EL (cell line): ENCODE results near the gene B3GALNT2.
"Not testable (repeated sequence)": the region's sequence is repeated elsewhere in the genome, so short reads cannot be mapped to it uniquely, and the experiment has no call there.

ENCODE experiments used
- DNase-seq: peaks from one replicate; pipeline ENCODE4 v3.0.0-alpha.2; 2016

Gene B3GALNT2

GRCh38 chr1:235503403-235504121 is 690 bp downstream of the B3GALNT2 start:
- peak; percentile 63 for DNase-seq

GRCh38 chr1:235502601-235503402 is 1.4 kb downstream of the B3GALNT2 start:
- peak; percentile 29 for DNase-seq

- peak; percentile 47 for DNase-seq
Observed at GRCh38 chr1:235500971-235501540, 3.2 kb downstream of the B3GALNT2 start.

- no peak for DNase-seq
Observed at GRCh38 chr1:235495551-235495950, 8.7 kb downstream of the B3GALNT2 start.

GRCh38 chr1:235495030-235495429 is 9.2 kb downstream of the B3GALNT2 start:
- no peak for DNase-seq

GRCh38 chr1:235494531-235494930 is 9.7 kb downstream of the B3GALNT2 start:
- no peak for DNase-seq

- DNase-seq = no peak
Observed at GRCh38 chr1:235491644-235492043, 12.6 kb downstream of the B3GALNT2 start.

- DNase-seq = no peak
Observed at GRCh38 chr1:235486321-235486720, 17.9 kb downstream of the B3GALNT2 start.

- no peak for DNase-seq
Observed at GRCh38 chr1:235485558-235485957, 18.7 kb downstream of the B3GALNT2 start.

- no peak for DNase-seq
Observed at GRCh38 chr1:235483090-235483489, 21.2 kb downstream of the B3GALNT2 start.

- DNase-seq = no peak
Observed at GRCh38 chr1:235473806-235474205, 30.4 kb downstream of the B3GALNT2 start.

- no peak for DNase-seq
Observed at GRCh38 chr1:235470741-235471439, 33.4 kb downstream of the B3GALNT2 start.

- not testable (repeated sequence) for DNase-seq
Observed at GRCh38 chr1:235469897-235470296, 34.4 kb downstream of the B3GALNT2 start.

- peak; percentile 73 for DNase-seq
Observed at GRCh38 chr1:235468970-235469369, 35.3 kb downstream of the B3GALNT2 start.

- DNase-seq = no peak
Observed at GRCh38 chr1:235468004-235468403, 36.2 kb downstream of the B3GALNT2 start.

- DNase-seq = no peak
Observed at GRCh38 chr1:235465066-235465465, 39.2 kb downstream of the B3GALNT2 start.

GRCh38 chr1:235462832-235463231 is 41.4 kb downstream of the B3GALNT2 start:
- not testable (repeated sequence) for DNase-seq

- DNase-seq = no peak
Observed at GRCh38 chr1:235461954-235462353, 42.3 kb downstream of the B3GALNT2 start.

GRCh38 chr1:235460770-235461169 is 43.5 kb downstream of the B3GALNT2 start:
- DNase-seq = no peak

GRCh38 chr1:235457856-235458255 is 46.4 kb downstream of the B3GALNT2 start:
- not testable (repeated sequence) for DNase-seq

- no peak for DNase-seq
Observed at GRCh38 chr1:235455823-235456222, 48.4 kb downstream of the B3GALNT2 start.

GRCh38 chr1:235455097-235455496 is 49.2 kb downstream of the B3GALNT2 start:
- DNase-seq = no peak

- DNase-seq = no peak
Observed at GRCh38 chr1:235454021-235454420, 50.2 kb downstream of the B3GALNT2 start.
